H1 (cell line): Measurements from ENCODE around the gene PANX2. TPM values are rescaled to one million over a fixed set of nuclear protein-coding genes. Genes with fewer than 3 reads are reported as not detected.

Experiments
- EGR1 ChIP-seq: IDR thresholded peaks from 2 replicates; pipeline ENCODE4 v1.6.1; 2011; ENCODE audit warnings: low read depth, low read length, borderline replicate concordance
- SIRT6 ChIP-seq: IDR thresholded peaks from one replicate; pipeline ENCODE4 v1.7.1; 2012; ENCODE audit warnings: low read length, inconsistent platforms
- USF2 ChIP-seq: IDR thresholded peaks from 2 replicates; pipeline ENCODE4 v1.6.1; 2011; ENCODE audit warnings: low read length, improper control_type of control experiment
- polyA plus RNA-seq, 7 experiments: library from polyadenylated mRNA; depleted of rRNA in 3 of 7; stranded (reverse) in 5 of 7; unstranded in 2 of 7; fragments of >200 nt in 5 of 7; fragments of 200-250 nt in 2 of 7; gene quantifications; 1 replicate in 5 of 7; 2 replicates in 1 of 7; 4 replicates in 1 of 7; pipeline versions ENCODE4 v1.2.1 to v1.2.3, GENCODE V29; 2011 to 2013; ENCODE audit warnings: missing spikeins in 2 of 7, mixed read lengths in 2 of 7
- total RNA-seq: library from RNA; stranded (reverse); fragmentation: NEBNext Ultra II Directional; extraction: Animal tissue kit (Norgen Biotek cat#: 25700); gene quantifications from 2 replicates; pipeline ENCODE4 v1.2.1, GENCODE V29; 2021

Gene PANX2
- total and polyA plus RNA-seq, 2 of the 8 experiments (the other 6 are each of a cell fraction or from before 2014, with no cell fraction given), result 3.5 to 5.0 TPM

GRCh38 chr22:50180727-50181521, 10.4 kb downstream of the PANX2 start (continued):
- no peak for TF ChIP-seq EGR1
- TF ChIP-seq USF2, result no peak
- no peak for TF ChIP-seq SIRT6
